Lower lobe of right lung (tissue), 2 donors: Measurements from ENCODE around the gene WNT4. TPM values are rescaled to one million over a fixed set of nuclear protein-coding genes. Genes with fewer than 3 reads are reported as not detected.

ENCODE experiments used
- ATAC-seq, 2 donors: fragments of 200-7000 bp; cut with Tn5 transposase; one replicate each; pipeline ENCODE4 v1.9.1; 2020 to 2022; ENCODE audit warnings: mild to moderate bottlenecking in 2 of 2, moderate library complexity in 2 of 2
- DNase-seq: peaks from one replicate; pipeline ENCODE4 v3.0.0-alpha.2; 2020
- H3K27ac ChIP-seq: fragments of 200-600 bp; one replicate; pipeline ENCODE4 v1.8.0; 2022
- H3K27me3 ChIP-seq: fragments of 200-600 bp; one replicate; pipeline ENCODE4 v1.8.0; 2022; ENCODE audit warnings: low read depth
- H3K36me3 ChIP-seq: fragments of 200-600 bp; one replicate; pipeline ENCODE4 v1.8.0; 2022; ENCODE audit warnings: mild to moderate bottlenecking
- H3K4me1 ChIP-seq: fragments of 200-600 bp; one replicate; pipeline ENCODE4 v1.8.0; 2022
- H3K4me3 ChIP-seq: fragments of 200-600 bp; one replicate; pipeline ENCODE4 v1.8.0; 2022; ENCODE audit warnings: mild to moderate bottlenecking
- H3K9me3 ChIP-seq: fragments of 200-600 bp; one replicate; pipeline ENCODE4 v1.8.0; 2022
- intact Hi-C: fragments of 100-400 bp; cut with DNase I; formaldehyde crosslinking; loops from one replicate; pipeline ENCODE4 v1.11.0; 2022
- long read RNA-seq: library from polyadenylated mRNA; unstranded; transcript quantifications from one replicate; pipeline ENCODE4 v2.0.0, GENCODE V29; 2021
- total RNA-seq: library from RNA; stranded (reverse); fragmentation: NEBNext Ultra II Directional; extraction: Animal tissue kit (Norgen Biotek cat#: 25700); gene quantifications from one replicate; pipeline ENCODE4 v1.2.1, GENCODE V29; 2021
- TF ChIP-seq, protein P1 (sequence below): fragments of 200-600 bp; IDR thresholded peaks from one replicate; pipeline ENCODE4 v1.8.0; 2022; ENCODE audit warnings: antibody characterized with exemption, mild to moderate bottlenecking
- donor health status: DM: no; HTN: yes; CAD: no; lungs with severe emphysema.

The WNT4 gene
- total RNA-seq: 3.8 TPM
- long read RNA-seq, transcript WNT4-201 (5 exons, 3,845 nt): major isoform, 12 of 19 reads
- long read RNA-seq, partial matches to known transcripts: 1 of 19 reads
- long read RNA-seq, other reads (novel, unspliced or antisense): 6 of 19 reads

DNA sequence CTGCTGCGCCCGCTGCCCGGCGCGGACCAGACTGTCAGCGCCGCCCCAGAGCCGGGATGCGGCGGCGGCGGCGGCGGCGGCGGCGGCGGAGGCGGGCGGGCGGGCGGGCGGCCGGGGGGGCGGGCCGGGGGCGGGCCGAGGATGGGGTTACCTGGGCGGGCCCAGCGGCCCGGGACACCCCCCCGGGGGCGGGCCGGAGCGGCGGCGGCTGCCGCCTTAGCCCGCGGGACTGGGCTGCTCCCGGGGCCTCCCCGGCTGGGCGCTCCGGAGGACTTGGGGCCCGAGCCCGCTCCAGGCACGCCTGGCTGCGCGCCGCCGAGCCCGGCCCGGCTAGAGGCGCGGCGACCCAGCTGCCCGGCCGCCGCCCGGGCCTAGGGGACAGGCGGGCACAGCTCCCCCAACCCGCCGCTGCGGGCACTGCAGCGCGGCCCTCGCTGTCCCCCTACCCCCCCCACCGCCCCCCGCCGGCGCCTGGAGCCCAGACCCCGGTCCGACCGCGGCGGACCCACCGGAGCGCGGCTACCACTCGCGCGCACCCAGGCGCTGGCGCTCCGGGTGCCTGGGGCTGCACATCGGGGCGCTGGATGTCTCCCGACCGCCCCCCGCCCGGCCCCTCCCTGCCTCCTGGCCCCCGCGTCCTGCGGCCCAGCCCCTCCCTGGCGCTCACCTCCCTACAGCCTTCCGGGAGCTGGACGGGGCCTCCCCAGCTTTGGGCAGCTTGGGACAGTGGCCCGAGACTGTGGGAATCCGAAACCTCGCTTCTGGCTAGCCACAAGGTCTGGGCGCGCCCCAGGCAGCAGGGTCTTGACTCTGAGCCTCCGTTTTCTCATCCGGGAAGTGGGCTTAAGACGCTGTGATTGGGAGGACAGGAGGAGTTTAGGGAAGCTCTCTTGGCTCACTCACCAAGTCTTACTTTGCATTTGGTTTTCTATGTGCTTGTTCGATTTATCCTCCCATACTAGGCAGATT lies at the start of gene WNT4:
Gene WNT4 (minus strand): TSS at position 33 of the 969 bp plus-strand sequence. CDS start 175 bp downstream, outside the sequence.
- H3K9me3 ChIP-seq: no peaks in the 10 kb centered on the region
- intact Hi-C loops: no loop called here
- H3K36me3 ChIP-seq: no peaks in the 10 kb centered on the region
- ATAC-seq: peak; percentile 82 to 86
- H3K27ac ChIP-seq: no peak within 1 kb of the TSS
- TF ChIP-seq, protein P1, sequence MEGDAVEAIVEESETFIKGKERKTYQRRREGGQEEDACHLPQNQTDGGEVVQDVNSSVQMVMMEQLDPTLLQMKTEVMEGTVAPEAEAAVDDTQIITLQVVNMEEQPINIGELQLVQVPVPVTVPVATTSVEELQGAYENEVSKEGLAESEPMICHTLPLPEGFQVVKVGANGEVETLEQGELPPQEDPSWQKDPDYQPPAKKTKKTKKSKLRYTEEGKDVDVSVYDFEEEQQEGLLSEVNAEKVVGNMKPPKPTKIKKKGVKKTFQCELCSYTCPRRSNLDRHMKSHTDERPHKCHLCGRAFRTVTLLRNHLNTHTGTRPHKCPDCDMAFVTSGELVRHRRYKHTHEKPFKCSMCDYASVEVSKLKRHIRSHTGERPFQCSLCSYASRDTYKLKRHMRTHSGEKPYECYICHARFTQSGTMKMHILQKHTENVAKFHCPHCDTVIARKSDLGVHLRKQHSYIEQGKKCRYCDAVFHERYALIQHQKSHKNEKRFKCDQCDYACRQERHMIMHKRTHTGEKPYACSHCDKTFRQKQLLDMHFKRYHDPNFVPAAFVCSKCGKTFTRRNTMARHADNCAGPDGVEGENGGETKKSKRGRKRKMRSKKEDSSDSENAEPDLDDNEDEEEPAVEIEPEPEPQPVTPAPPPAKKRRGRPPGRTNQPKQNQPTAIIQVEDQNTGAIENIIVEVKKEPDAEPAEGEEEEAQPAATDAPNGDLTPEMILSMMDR: no peak
- DNase-seq: peak; percentile 64
- peak within 1 kb of the TSS; percentile 60 for H3K4me3 ChIP-seq
- H3K4me1 ChIP-seq: peaks cover 18% of the 10 kb centered on the region
- H3K27me3 ChIP-seq: peaks cover 46% of the 10 kb centered on the region

DNA sequence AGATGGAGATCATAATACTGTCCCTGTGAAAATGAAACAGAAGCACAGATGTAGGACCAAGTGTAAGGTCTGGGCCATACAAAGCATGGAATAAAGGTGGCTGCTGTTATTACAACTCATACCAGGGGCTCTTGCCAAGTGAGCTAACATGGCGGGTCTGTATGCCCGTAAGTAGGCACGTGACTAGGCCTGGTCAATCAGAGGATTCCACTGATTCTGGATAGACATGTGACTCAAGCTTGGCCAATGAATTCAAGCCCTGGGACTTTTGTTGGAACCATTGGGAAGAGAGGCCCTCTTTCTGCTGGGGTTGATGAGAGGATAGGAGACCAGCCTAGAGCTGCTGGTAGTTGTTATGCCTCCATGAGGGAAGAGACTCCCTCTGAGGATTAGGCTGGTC lies 47.8 kb upstream of the WNT4 start:
- H3K27ac ChIP-seq: no peak overlapping the region
- DNase-seq (no peak), ATAC-seq (no peak)
- no peak overlapping the region for H3K4me3 ChIP-seq
- H3K4me1 ChIP-seq: no peaks in the 10 kb centered on the region
- no peaks in the 10 kb centered on the region for H3K36me3 ChIP-seq
- no peaks in the 10 kb centered on the region for H3K9me3 ChIP-seq
- peaks cover 19% of the 10 kb centered on the region for H3K27me3 ChIP-seq
- intact Hi-C loops: no loop called here
- TF ChIP-seq, protein P1: no peak

DNA sequence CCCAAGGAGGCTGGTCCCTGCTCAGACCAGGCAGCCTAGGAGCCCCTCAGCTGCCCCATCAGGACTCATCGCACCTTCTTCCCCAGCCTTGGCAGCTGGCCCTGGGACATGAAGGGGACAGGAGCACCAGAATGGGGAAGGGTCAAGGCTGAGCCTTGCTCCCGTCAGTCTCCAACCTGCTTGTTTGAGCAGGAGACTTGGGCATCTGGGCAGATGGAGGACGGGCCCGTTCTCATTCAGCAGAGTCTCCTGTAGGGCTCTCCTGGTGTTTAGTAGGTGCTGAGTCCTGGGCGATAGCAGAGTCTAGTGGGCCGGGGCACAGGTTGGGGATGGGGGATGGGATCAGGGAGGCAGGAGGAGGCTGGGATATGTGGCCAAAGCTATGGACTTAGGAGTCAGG lies 47.4 kb upstream of the WNT4 start:
- no peak for ATAC-seq
- Histone ChIP-seq H3K4me1 (no peaks in the 10 kb centered on the region), H3K27ac (no peak overlapping the region), H3K9me3 (no peaks in the 10 kb centered on the region), H3K4me3 (no peak overlapping the region), H3K36me3 (no peaks in the 10 kb centered on the region), H3K27me3 (peaks cover 21% of the 10 kb centered on the region)
- no peak for DNase-seq
- intact Hi-C loops: no loop called here
- TF ChIP-seq, protein P1: no peak

DNA sequence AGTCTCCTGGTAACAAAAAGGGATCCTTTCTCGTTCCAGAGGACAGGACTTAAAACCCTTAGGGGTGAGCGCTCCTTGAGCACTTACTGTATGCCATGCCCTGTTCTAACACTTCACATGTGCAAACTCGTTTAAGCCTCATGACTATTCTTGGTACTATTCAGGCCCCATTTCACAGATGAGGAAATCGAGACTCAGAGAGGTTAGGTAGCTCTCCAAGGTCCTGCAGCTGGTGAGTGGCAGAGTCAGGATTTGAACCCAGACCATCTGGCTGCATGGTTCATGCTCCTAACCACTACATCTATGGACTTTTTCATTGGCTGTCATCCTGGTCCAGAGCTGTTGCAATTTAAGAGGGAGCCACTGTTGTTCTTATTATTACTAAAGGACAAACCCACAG lies 46.7 kb upstream of the WNT4 start:
- H3K27ac ChIP-seq: no peak overlapping the region
- H3K27me3 ChIP-seq: peaks cover 24% of the 10 kb centered on the region
- ATAC-seq (no peak), DNase-seq (no peak)
- no peaks in the 10 kb centered on the region for H3K9me3 ChIP-seq
- no peaks in the 10 kb centered on the region for H3K4me1 ChIP-seq
- no peaks in the 10 kb centered on the region for H3K36me3 ChIP-seq
- TF ChIP-seq, protein P1: no peak
- no peak overlapping the region for H3K4me3 ChIP-seq
- intact Hi-C loops: no loop called here

DNA sequence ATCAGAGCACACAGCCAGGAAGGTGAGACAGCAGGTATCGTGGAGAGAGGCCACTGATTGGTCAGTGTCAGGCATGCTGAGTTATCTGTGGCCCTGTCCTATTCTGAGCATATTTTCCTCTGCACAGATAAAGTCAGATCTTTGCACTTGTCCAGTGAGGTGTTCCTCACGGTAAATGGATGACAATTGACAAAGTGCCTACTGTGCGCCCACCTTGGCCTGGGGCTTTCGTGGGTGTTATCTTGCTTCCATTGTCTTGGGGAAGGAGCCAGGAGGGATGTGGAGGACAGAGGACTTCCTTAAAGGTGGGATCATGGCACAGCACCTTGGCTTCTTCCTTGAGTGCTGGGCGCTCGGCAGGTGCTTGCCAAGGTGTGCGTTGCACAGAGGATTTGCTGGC lies 46.0 kb upstream of the WNT4 start:
- no peak overlapping the region for H3K27ac ChIP-seq
- H3K9me3 ChIP-seq: no peaks in the 10 kb centered on the region
- H3K27me3 ChIP-seq: peaks cover 28% of the 10 kb centered on the region
- no peaks in the 10 kb centered on the region for H3K36me3 ChIP-seq
- intact Hi-C loops: no loop called here
- TF ChIP-seq, protein P1: no peak
- H3K4me3 ChIP-seq: no peak overlapping the region
- DNase-seq (no peak), ATAC-seq (no peak)
- H3K4me1 ChIP-seq: no peaks in the 10 kb centered on the region
